NCI-H1417 treated with DMSO at 0.1 percent for 48 hours (cell line): ENCODE data around the gene TRERF1.

Experiments used
- DNase-seq: peaks from one replicate; lab custom pipeline; 2025; lab: John Stamatoyannopoulos, UW

The TRERF1 gene

DNA sequence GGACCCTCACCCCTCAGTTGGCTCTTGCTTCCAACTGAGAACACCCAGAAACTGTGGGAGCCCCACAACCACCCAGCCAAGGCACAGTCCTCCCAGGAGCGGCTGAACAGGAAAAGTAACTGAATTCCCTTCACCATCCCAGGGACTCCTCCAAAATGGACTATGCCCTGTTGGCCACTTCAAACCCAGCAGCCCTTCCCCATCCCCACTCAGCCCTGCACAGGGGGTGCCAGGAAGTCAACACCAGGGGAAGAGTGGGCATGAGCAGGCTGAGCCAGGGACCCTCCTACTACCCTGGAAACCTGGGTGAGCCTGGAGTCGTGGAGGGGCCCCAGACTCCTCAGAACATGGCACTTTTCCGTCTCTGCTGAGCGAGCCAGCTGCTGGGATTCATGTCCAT is 267.3 kb downstream of the TRERF1 start:
- no peak for DNase-seq

DNA sequence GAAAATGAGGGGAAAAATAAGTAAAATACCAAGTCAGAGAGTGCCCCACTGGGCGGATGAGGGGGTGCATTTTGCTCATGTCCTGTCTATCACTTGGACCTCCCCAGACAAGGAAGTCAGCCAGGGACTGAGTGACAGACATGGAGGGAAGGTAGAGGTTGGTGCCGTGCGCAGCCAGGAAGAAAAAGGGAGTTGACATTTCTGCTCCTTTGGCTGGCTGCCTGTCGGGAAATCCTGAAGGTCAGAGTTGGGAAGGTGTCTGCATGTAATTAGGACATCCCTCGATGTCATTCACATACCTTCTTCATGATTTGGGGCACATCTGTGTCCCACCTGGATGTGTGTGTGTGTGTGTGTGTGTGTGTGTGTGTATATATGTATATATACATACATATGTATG is 269.6 kb downstream of the TRERF1 start:
- DNase-seq = no peak

DNA sequence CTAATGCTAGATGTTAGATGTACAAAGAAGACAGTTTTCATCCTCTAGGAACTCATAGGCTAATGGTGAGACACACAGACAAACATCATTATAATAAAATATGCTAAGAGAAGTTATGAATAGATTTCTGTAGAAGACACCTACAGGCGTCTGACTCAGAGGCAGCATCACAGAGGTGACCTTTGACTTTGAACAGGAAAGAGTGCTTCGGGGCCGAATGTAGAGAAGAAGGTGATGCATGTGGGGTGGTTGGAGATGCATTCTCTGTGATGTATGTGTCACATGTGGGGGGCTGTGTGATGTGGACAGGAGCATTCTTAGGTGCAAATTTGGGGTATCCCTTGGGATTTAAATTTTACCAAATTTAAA is 271.8 kb downstream of the TRERF1 start:
- no peak for DNase-seq

DNA sequence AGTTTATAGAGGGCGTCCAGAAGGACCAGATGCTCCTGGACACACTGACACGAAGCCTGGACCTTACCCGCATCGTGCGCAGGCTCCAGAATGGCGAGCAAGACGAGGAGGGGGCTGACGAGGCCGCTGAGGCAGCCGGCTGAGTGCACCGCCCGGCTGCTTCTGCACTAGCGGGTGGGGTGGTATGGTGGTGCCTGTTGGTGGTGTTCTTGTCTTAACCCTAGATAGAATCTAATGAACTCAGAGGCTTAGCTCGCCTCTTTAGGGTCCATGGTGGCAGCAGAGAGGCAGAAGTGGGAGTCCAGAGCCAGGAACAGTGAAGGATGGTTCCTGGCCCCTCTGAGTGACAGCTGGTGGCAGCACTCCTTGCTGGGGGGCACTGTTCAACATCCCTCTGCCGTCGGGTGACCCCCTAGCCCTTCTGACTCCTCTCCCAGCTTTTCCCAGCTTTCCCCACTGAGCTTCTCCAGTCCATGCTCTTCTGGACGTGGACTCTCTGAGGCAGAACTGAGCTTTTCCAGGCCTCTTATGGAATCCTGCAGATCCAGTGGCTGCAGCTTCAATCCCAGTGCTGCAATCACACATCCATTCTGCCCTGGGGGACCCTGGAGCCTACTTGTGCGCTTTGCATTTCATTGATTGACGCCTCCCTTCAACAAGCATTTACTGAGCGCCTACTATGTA is 272.3 kb downstream of the TRERF1 start:
- no peak for DNase-seq

DNA sequence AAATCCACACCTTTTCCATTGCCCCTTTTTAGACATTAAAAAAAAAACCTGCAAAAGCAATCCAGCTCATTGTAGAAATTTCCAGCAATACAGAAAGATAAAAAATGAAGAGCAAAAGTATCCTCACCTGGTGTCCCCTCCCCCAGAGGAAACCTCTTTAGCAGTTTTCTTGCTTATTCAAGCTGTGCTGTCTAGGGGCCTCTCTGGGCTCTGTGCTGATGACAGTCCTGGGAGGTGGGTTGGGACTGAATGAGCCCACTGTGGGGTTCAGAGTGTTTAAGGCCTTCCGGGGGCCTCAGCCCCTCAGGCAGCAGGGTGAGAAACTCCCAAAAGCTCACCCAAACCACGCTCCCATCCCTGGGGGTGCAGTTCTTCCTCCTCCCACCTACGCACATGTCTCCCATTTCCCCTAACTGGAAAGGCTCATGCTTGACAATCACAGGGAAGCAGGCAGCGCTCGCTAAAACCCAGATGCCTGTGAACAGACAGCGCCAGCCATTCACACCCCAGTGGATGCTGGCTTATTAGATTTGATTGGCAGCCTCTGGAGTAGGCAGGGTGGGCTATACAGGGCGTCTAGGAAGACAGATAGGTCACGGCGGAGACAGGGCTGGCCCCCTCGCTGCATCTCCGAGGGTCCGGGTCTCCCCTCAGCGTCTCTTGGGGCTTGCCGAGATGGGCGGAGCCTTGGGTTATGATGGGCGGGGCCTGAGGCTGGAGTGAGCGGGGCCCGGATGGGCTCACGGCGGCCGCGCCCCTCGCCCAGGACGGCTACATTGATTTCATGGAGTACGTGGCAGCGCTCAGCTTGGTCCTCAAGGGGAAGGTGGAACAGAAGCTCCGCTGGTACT is 274.0 kb downstream of the TRERF1 start:
- no peak for DNase-seq

DNA sequence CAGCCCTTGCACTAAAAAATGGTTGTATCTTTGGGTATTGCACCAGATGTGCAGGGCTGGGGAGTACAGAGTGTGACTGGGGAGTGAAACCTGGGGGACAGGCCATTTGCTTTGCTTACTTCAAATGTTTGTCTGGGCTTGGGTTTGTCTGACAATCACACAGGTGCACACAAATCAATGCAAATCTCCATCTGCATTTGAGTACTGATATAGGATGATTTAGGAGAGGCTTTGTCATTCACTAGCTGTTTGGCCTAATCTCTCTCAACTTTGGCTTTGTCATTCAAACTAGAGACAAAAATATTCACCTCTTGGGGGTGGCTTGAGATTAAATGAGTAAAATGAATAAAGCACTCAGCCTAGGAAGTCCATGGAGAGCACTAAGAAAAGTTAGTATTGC is 274.7 kb downstream of the TRERF1 start:
- DNase-seq = no peak

DNA sequence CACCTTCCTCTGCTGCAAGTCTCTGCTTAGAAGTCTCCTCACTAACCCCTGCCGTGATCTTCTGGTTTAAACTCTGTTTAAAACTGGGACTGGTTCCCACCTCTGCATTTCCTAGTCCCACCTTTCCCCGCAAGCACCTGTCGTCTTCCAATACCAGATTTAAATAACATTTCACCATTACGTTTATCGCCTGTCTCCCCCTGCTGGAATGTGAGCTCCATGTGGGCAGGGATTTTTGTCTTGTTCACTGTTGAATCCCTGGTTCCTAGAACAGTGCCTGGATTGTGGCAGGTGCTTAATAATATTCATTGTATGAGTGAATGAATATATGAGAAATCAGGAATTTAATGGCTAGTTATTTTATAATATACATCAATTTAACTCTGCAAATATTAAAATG is 275.9 kb downstream of the TRERF1 start:
- DNase-seq = no peak
